Kidney (tissue), 14 donors: ENCODE data around the gene CDH2. TPM values are rescaled to one million over a fixed set of nuclear protein-coding genes. Genes with fewer than 3 reads are reported as not detected.

ENCODE experiments used
- DNase-seq, 5 donors: peaks; one replicate each; pipeline ENCODE4 v3.0.0-alpha.2; 2013 to 2020
- FAIRE-seq: peaks from 2 replicates; lab custom pipeline; 2012; peaks lifted over from hg19 to GRCh38; lab: Jason Lieb, UNC
- H3K27ac ChIP-seq, 2 donors: one replicate each; pipeline ENCODE4 v1.7.0; 2013; ENCODE audit warnings: low read depth in 2 of 2, low read length in 2 of 2, inconsistent platforms in 1 of 2
- H3K27me3 ChIP-seq: one replicate; pipeline ENCODE4 v1.7.1; 2013; ENCODE audit warnings: low read length, inconsistent platforms; ENCODE audit not compliant: control insufficient read depth, insufficient read depth
- H3K36me3 ChIP-seq, 3 donors: one replicate each; pipeline versions ENCODE4 v1.7.0 to v1.7.1; 2013; ENCODE audit warnings: low read length in 3 of 3, control low read depth in 1 of 3, inconsistent platforms in 1 of 3; ENCODE audit not compliant: insufficient read depth in 3 of 3, control insufficient read depth in 2 of 3
- H3K4me1 ChIP-seq, 3 donors: one replicate each; pipeline versions ENCODE4 v1.7.0 to v1.7.1; 2013; ENCODE audit warnings: low read length in 3 of 3, inconsistent platforms in 1 of 3, low read depth in 1 of 3; ENCODE audit not compliant: control insufficient read depth in 2 of 3, insufficient read depth in 2 of 3
- H3K4me3 ChIP-seq, 3 donors: one replicate each; pipeline versions ENCODE4 v1.7.0 to v1.8.1; 2013; ENCODE audit warnings: low read length in 3 of 3, control low read depth in 1 of 3, inconsistent platforms in 1 of 3
- H3K9ac ChIP-seq, 3 donors: one replicate each; pipeline versions ENCODE4 v1.7.0 to v1.7.1; 2013; ENCODE audit warnings: low read length in 3 of 3, control low read depth in 1 of 3, inconsistent platforms in 1 of 3
- H3K9me3 ChIP-seq, 3 donors: one replicate each; pipeline versions ENCODE4 v1.7.0 to v1.7.1; 2013; ENCODE audit warnings: low read length in 3 of 3, control low read depth in 1 of 3, inconsistent platforms in 1 of 3; ENCODE audit not compliant: control insufficient read depth in 2 of 3, insufficient read depth in 1 of 3
- CTCF ChIP-seq: IDR thresholded peaks from 3 replicates; pipeline ENCODE4 v1.5.1; 2012; ENCODE audit warnings: mild to moderate bottlenecking, moderate library complexity, borderline replicate concordance; ENCODE audit not compliant: insufficient read depth; ENCODE audit errors: extremely low read depth
- intact Hi-C: fragments of 100-400 bp; cut with DNase I; formaldehyde crosslinking; loops from one replicate; pipeline ENCODE4 v1.11.1; 2022
- polyA plus RNA-seq: library from polyadenylated mRNA; stranded (reverse); fragments of 350-450 nt; fragmentation: Illumina TruSeq; extraction: RNeasy Lipid Tissue Mini Kit (QIAGEN cat#74804); gene quantifications from one replicate; pipeline ENCODE4 v1.2.3, GENCODE V29; 2014; ENCODE audit warnings: low read depth, low replicate concordance; ENCODE audit not compliant: insufficient read depth
- total RNA-seq: library from RNA; stranded (reverse); fragmentation: NEBNext Ultra II Directional; extraction: Animal tissue kit (Norgen Biotek cat#: 25700); gene quantifications from one replicate; pipeline ENCODE4 v1.2.1, GENCODE V29; 2021
- donor health status: control.
- donor health status: control.
- donor health status: control.
- donor health status: control.
- donor health status: control.
- donor health status: DM: yes; HTN: yes; CAD: no.
- donor health status: Normal renal cell carcinoma (clear cell type).

Gene CDH2
- total and polyA plus RNA-seq, 2 donors from 2014 or later: 6.3 to 29.6 TPM

DNA sequence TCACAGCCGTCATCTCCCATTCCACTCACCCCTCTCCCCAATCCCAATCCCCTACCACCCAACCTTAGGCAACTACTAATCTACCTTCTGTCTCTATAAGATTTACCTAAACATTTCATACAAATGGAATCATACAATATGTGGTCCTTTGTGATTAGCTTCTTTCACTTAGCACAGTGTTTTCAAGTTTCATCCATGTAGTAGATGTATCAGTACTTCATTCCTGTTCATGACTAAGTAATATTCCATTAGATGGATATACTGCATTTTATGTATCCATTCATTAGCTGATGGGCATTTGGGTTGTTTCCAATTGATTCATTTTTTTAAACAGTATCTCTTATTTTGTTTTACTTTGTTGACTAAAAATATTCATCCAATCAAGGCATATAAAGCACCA, 109.6 kb downstream of the CDH2 start:
- intact Hi-C loops: no loop called here
- FAIRE-seq: no peak

GRCh38 chr18:28065793-28066186, 111.1 kb downstream of the CDH2 start:
- H3K4me1 ChIP-seq: peaks cover 0 to 7% (median 0%) of the 10 kb centered on the region in 3 donors
- no peak for DNase-seq
- TF ChIP-seq CTCF: no peak
- FAIRE-seq: no peak
- no peaks in the 10 kb centered on the region for H3K27me3 ChIP-seq
- intact Hi-C loops: no loop called here
- no peak overlapping the region for H3K4me3 ChIP-seq
- no peaks in the 10 kb centered on the region for H3K36me3 ChIP-seq
- H3K9ac ChIP-seq: no peak overlapping the region
- no peaks in the 10 kb centered on the region for H3K9me3 ChIP-seq
- H3K27ac ChIP-seq: no peak overlapping the region

More for the DNA sequence above, 109.6 kb downstream of the CDH2 start:
- Histone ChIP-seq H3K36me3 (no peaks in the 10 kb centered on the region), H3K27ac (no peak overlapping the region), H3K27me3 (no peaks in the 10 kb centered on the region), H3K9me3 (no peaks in the 10 kb centered on the region), H3K4me1 (peaks cover 0 to 7% (median 0%) of the 10 kb centered on the region in 3 donors), H3K4me3 (no peak overlapping the region), H3K9ac (no peak overlapping the region)
- no peak for TF ChIP-seq CTCF
- DNase-seq: no peak

GRCh38 chr18:28065031-28065792, 111.7 kb downstream of the CDH2 start:
- intact Hi-C loops: no loop called here
- no peak overlapping the region for H3K9ac ChIP-seq
- no peaks in the 10 kb centered on the region for H3K27me3 ChIP-seq
- FAIRE-seq (no peak), DNase-seq (no peak)
- no peak for TF ChIP-seq CTCF
- H3K9me3 ChIP-seq: no peaks in the 10 kb centered on the region
- no peak overlapping the region for H3K4me3 ChIP-seq
- H3K36me3 ChIP-seq: no peaks in the 10 kb centered on the region
- H3K27ac ChIP-seq: no peak overlapping the region
- H3K4me1 ChIP-seq: peaks cover 0 to 7% (median 0%) of the 10 kb centered on the region in 3 donors
